ENCODE measurements around the gene C12orf60. TPM values are rescaled to one million over a fixed set of nuclear protein-coding genes. Genes with fewer than 3 reads are reported as not detected.

Gene C12orf60
- 0.91 and 0.97 TPM in 2 replicates for total RNA-seq

GRCh38 chr12:14803011-14803829, at the start of gene C12orf60, which contains the start of gene WBP11:
C12orf60 (plus strand) TSS chr12:14803670; CDS start chr12:14822936, 19,266 bp downstream.
WBP11 (minus strand) TSS chr12:14803478; CDS start chr12:14801383, 2,095 bp downstream.

GRCh38 chr12:14814014-14814413, 10.5 kb downstream of the C12orf60 start, which contains the start of gene SMCO3:
SMCO3 (minus strand) TSS chr12:14814182; CDS start chr12:14806680, 7,502 bp downstream.

GRCh38 chr12:14843425-14843887, 40.0 kb downstream of the C12orf60 start, which contains the start of gene ART4:
ART4 (minus strand) TSS chr12:14843526; CDS start chr12:14843113, 413 bp downstream.

Other genes starting within 250 kb of the C12orf60 start
- gene PLBD1, start 235.8 kb upstream of the C12orf60 start, total RNA-seq = under 0.01 TPM in 1 of 2 replicates, not detected in the other
- not detected in 2 replicates for gene GUCY2C, start 107.1 kb upstream of the C12orf60 start, total RNA-seq
- gene WBP11, start 192 bp upstream of the C12orf60 start, total RNA-seq = 4.5 and 6.7 TPM in 2 replicates
- gene SMCO3, start 10.5 kb downstream of the C12orf60 start, total RNA-seq = 0.32 and 0.46 TPM in 2 replicates
- gene ART4, start 39.9 kb downstream of the C12orf60 start, total RNA-seq = 16.9 and 29.5 TPM in 2 replicates
- gene MGP, start 82.2 kb downstream of the C12orf60 start, total RNA-seq = 42.1 and 237 TPM in 2 replicates
- 0.15 and 0.32 TPM in 2 replicates for gene ERP27, start 134.9 kb downstream of the C12orf60 start, total RNA-seq
- gene ARHGDIB, start 157.9 kb downstream of the C12orf60 start, total RNA-seq = 199 and 403 TPM in 2 replicates
- gene PDE6H, start 169.4 kb downstream of the C12orf60 start, total RNA-seq = not detected in 2 replicates